Measurements from ENCODE around the gene SLC38A10.
A peak's percentile ranks its signal among the peaks of the same experiment; 100 is the strongest.

SLC38A10 gene

DNA sequence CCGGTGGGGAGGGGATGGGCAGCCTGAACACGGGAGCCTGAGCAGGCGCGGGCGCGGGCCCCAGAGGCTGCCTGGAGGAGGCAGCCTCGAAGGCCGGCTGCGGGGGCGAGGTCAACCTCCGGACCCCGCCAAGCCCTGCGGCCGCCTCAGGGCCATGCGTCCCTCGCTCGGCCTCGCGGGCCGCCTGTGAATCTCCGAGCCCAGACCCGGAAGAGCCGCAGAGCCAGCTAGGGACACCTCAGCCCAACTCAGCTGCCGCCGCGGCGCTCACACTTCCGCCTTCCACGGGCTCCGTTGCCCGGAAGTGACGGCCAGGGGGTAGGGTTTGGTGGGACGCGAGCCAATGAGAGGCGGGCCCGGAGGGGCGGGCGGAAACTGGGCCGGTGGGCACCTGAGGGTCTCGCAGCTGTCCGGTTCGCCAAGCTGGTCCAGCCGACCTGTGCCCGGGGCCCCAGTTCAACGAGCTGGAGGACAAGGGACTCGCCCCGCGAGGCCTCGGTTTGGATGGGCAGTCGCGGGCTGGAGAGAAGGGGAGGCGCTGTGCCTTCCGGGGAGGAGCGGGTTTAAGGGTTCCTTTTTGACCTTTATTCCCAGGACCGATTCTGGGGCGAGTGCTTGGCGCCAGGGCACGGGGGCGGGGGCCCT, at the start of gene SLC38A10:
Gene SLC38A10 (minus strand): TSS at position 277 of the 645 bp plus-strand sequence. CDS start 386 bp downstream, outside the sequence.
- DNase-seq, result peak; percentile 92

- DNase-seq, result no peak
Measured at GRCh38 chr17:81342269-81343070, 47.4 kb upstream of the SLC38A10 start.

- no peak for DNase-seq
Measured at GRCh38 chr17:81341516-81342268, 46.6 kb upstream of the SLC38A10 start.

DNA sequence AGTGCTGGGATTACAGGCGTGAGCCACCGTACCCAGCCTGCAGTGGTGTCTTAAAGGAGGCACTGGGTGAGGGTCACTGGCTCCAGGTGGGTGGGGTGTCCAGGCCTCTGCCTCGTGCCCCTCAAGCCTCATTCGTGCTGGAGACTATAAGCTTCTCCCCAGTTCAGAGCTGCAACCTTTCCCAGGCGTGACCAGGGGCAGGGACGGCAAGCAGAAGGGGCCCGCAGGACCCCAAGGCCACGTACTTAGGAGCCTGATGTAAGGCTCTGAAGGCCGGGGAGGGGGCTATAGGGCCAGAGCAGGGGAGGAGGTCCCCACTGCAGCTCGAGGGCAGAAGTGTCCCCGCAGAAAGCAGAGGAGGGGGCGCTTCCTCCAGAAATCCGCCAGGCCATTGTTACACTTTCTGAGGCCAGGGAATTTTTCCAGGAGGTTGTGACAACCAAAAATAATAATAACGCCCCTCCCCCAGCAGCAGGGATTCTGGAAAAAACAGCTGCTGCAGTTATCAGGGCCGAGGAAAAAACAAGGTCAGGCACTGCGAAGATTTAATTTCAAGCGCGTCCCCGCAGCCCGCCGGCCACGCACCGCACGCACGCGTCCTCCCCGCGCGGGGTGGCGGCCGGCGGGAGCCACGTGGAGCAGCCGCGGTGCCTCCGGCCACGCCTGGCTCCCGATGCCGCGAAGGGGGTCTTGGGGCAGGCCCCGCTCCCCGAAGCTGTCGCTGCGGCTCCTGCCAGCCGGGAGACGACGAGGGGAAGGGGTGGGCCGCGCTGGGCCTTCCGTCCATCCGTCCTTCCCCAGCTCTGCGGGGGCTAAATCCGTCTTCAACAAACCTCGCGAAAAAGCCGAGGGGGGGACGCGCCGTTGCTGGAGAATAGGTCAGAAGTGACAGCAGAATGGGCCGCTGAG, 45.8 kb upstream of the SLC38A10 start:
- no peak for DNase-seq

GRCh38 chr17:81339534-81340296, 44.6 kb upstream of the SLC38A10 start:
- no peak for DNase-seq

GRCh38 chr17:81339191-81339533, 44.1 kb upstream of the SLC38A10 start:
- no peak for DNase-seq

DNA sequence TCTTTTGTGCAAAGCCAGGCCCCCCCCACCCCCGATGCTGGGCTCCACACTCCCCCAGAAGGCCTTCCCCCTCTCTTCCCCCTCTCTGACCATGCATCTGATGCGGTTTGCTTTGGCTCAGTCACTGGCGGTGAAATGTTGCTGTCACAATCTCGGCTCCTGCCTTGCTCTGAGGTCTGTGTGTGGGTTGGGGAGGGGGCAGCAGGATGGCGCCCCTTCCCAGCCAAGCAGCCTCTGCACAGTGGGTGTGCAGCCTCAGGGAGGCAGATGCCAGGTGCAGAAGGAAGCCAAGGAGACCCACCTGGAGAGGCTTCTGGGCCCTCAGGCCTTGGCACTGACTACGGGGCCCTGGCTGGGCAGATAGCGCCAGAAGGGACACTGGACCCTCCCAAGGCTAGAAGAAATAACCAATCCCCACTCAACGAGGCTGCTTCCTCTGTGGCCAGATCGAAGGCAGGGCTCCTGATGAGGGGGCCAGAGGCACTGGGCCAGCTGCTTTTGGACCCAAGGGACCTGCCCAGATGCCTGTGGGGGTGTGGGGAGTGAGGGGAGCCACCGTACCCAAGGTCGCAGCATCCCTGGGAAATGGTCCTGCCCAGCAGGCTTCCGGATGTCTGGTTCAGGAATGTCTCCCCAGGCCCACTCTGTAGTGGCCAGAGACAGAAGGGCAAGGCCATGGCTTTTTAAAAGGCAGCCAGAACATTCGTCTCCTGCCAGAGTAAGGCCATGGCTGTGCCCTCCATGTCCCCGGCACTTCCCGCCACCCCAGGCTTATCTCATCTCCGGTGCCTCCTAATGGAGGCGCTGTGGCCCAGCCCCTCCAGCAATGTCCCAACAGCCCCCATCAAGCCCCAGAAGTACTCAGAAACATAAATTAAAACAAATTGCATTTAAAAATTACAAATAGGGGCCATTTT, 43.4 kb upstream of the SLC38A10 start:
- no peak for DNase-seq

- no peak for DNase-seq
Measured at GRCh38 chr17:81337476-81337879, 42.4 kb upstream of the SLC38A10 start.

GRCh38 chr17:81336930-81337325, 41.8 kb upstream of the SLC38A10 start:
- no peak for DNase-seq

GRCh38 chr17:81336296-81336929, 41.3 kb upstream of the SLC38A10 start:
- DNase-seq, result no peak

GRCh38 chr17:81335773-81336157, 40.7 kb upstream of the SLC38A10 start:
- DNase-seq, result no peak

- no peak for DNase-seq
Measured at GRCh38 chr17:81334987-81335772, 40.1 kb upstream of the SLC38A10 start.

GRCh38 chr17:81334391-81334901, 39.3 kb upstream of the SLC38A10 start:
- DNase-seq, result no peak

DNA sequence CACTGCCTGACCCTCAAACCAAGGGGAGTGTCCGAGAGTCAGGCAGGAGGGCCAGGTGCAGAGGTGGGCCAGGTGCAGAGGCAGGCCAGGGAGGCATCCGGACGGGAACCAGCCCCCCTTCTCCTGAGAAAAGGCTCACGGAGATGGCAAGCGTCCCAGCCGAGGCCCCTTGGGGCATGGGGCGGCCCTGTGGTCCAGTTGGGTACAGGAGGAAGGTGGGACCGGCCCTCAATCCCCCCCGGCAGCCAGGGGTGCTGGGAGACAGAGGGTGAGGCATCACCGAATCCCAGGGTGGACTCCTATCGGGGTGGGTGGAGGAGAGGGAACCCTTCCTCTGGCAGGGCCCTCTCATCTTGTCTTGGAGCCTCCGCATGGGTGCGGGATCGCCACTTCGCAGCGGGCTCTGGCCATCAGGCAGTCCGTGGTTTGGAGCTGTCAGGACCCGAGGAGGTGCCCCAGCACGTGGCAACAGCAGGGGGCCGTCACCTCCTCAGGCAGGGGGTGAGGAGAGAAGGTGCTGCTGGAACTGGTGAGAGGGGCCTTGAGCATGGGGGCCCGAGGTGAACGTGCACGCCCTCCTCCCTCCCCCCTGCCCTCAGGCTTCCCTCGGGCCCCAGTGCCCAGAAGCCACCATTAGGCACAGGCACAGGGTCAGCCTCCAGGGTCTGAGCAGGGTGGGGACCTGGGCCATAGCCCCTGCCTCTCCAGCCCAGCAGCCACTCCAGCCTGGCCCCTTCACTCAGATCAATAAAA, 38.7 kb upstream of the SLC38A10 start:
- DNase-seq, result no peak

DNA sequence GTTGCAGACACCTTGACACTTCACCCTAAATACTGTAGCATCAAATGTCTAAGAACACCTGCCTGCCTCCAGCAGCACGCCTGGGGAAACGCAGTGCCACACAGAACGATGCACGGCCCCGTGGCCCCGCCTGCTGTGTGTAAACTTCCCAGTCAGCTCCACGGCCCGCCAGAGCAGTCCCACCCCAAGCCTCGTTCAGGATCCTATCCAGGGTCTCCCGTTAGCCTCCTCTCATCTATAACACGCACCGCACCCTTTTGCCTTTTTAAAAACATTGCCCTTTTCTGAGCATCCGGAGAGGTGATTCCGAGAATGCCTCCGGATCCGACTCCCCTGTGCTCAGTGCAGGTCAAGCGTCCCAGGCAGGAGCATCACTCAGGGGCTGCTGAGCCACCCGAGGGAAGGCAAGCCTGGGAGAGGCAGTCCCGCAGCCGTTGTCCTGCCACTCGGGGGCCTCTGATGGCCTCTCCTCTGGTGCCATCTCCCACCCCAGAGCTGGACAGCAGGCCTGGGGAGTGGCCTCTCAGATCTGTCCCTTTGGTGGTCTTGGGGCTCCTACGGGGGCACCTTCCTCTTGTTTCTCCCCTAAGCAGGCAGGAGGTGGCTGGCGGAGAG, 37.9 kb upstream of the SLC38A10 start:
- DNase-seq, result no peak

DNA sequence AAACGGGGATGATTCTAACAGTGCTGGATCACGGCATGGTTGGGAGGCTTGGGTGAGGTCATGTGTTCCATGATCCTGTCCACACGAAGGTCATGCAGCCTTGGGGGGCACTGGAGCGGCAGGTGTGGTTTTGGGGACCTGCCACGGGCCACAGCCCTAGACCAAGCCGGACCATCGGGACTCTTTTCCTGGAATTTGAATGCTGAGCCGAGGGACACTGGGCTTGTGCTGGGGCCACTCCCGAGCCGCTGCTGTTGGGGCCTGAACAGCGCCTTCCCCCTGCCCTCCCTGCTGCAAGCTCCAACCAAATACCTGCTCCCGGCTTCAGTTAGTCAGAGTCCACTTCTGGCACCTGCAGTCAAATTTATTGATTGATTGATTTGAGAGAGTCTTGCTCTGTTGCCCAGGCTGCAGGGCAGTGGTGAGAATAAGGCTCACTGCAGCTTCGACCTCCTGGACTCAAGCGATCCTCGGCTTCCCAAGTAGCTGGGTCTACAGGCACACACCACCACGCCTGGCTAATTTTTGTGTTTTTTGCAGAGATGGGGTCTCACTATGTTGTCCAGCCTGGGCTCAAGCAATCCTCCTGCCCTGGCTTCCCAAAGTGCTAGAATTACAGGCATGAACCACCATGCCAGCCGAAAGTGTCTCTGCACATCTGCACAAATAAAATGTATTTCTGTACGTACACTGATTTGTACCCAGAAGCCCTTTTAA, 37.2 kb upstream of the SLC38A10 start:
- DNase-seq, result no peak

GRCh38 chr17:81331527-81332043, 36.5 kb upstream of the SLC38A10 start:
- DNase-seq, result no peak
